Measurements from ENCODE around the gene ACOT2. TPM values are rescaled to one million over a fixed set of nuclear protein-coding genes. Genes with fewer than 3 reads are reported as not detected.
"Not testable (repeated sequence)": the region's sequence is repeated elsewhere in the genome, so short reads cannot be mapped to it uniquely, and the experiment has no call there.

Gene ACOT2, protein sequence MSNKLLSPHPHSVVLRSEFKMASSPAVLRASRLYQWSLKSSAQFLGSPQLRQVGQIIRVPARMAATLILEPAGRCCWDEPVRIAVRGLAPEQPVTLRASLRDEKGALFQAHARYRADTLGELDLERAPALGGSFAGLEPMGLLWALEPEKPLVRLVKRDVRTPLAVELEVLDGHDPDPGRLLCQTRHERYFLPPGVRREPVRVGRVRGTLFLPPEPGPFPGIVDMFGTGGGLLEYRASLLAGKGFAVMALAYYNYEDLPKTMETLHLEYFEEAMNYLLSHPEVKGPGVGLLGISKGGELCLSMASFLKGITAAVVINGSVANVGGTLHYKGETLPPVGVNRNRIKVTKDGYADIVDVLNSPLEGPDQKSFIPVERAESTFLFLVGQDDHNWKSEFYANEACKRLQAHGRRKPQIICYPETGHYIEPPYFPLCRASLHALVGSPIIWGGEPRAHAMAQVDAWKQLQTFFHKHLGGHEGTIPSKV
- polyA plus RNA-seq (ENCODE audit: insufficient read depth in 1 of 5, insufficient read length in 5 of 5, low replicate concordance in 1 of 5): 10 to 100 TPM; 24.4 to 28.9 (median 26.3) TPM
- long read RNA-seq, donor 1, transcript ACOT2-201 (3 exons, 1,774 nt): major isoform, 12 of 23 reads
- long read RNA-seq, donor 1, partial matches to known transcripts: 11 of 23 reads
- long read RNA-seq, donor 1, other reads (novel, unspliced or antisense): 0 of 23 reads
- long read RNA-seq, donor 2, transcript ACOT2-201 (3 exons, 1,774 nt): major isoform, 6 of 6 reads
- long read RNA-seq, donor 2, partial matches to known transcripts: 0 of 6 reads
- long read RNA-seq, donor 2, other reads (novel, unspliced or antisense): 0 of 6 reads
- long read RNA-seq, donor 3, transcript ACOT2-201 (3 exons, 1,774 nt): major isoform, 8 of 8 reads
- long read RNA-seq, donor 3, partial matches to known transcripts: 0 of 8 reads
- long read RNA-seq, donor 3, other reads (novel, unspliced or antisense): 0 of 8 reads
- long read RNA-seq, donor 4, transcript ACOT2-201 (3 exons, 1,774 nt): major isoform, 9 of 17 reads
- long read RNA-seq, donor 4, partial matches to known transcripts: 8 of 17 reads
- long read RNA-seq, donor 4, other reads (novel, unspliced or antisense): 0 of 17 reads
- long read RNA-seq, donor 5, transcript ACOT2-201 (3 exons, 1,774 nt): major isoform, 14 of 14 reads
- long read RNA-seq, donor 5, partial matches to known transcripts: 0 of 14 reads
- long read RNA-seq, donor 5, other reads (novel, unspliced or antisense): 0 of 14 reads
- long read RNA-seq, donor 6, transcript ACOT2-201 (3 exons, 1,774 nt): major isoform, 19 of 25 reads
- long read RNA-seq, donor 6, partial matches to known transcripts: 6 of 25 reads
- long read RNA-seq, donor 6, other reads (novel, unspliced or antisense): 0 of 25 reads
- long read RNA-seq, donor 7, transcript ACOT2-201 (3 exons, 1,774 nt): major isoform, 5 of 5 reads
- long read RNA-seq, donor 7, partial matches to known transcripts: 0 of 5 reads
- long read RNA-seq, donor 7, other reads (novel, unspliced or antisense): 0 of 5 reads
- long read RNA-seq, donor 8, transcript ACOT2-201 (3 exons, 1,774 nt): major isoform, 5 of 14 reads
- long read RNA-seq, donor 8, partial matches to known transcripts: 9 of 14 reads
- long read RNA-seq, donor 8, other reads (novel, unspliced or antisense): 0 of 14 reads

GRCh38 chr14:73569185-73569958, at the start of gene ACOT2:
Gene ACOT2 (plus strand): TSS chr14:73569213. CDS start chr14:73569241, 28 bp downstream.
- peak; percentile 85 to 88 for DNase-seq

DNA sequence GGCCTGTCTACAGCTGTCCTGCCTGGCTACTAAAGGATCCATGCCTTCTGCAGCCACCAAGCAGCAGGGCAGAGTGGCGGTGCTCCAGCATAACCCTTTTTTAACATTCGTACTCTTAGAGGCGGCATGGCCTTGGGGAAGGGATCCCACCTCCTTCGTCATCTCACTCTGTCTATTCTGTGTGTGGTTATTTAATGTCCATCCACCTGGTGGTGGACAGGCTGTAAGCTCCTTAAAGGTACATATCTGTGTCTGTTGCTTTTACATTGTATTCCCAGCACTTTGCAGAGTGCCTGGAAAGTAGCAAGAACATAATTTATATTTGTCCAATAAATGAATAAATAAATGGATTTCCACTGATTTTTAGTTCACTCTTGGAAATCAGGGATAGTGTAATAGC, 47.8 kb upstream of the ACOT2 start:
- no peak for DNase-seq

DNA sequence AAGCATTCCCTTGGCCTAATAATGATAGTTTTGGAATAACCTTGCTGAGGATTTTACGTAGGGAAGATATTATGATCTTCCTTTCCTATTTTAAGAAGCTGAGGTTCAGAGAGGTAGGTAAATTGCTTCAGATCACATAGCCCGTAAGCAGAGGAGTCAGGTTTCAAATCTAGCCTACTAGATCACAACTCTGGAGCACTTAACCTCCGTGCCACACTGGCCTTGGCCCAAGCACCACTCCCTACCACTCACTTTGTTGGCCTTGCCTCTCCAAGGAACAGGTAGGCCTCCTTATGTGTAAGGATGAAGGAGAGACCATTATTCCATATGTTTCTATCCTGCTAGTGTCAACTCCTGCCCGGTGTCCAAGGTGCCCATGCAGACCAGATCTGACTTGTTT, 44.5 kb upstream of the ACOT2 start:
- DNase-seq: no peak

- DNase-seq: no peak
These were observed 42.7 kb upstream of the ACOT2 start for GRCh38 chr14:73526036-73526984.

GRCh38 chr14:73529356-73529755, 39.7 kb upstream of the ACOT2 start:
- not testable (repeated sequence) for DNase-seq

GRCh38 chr14:73531971-73532370, 37.0 kb upstream of the ACOT2 start:
- not testable (repeated sequence) for DNase-seq

DNA sequence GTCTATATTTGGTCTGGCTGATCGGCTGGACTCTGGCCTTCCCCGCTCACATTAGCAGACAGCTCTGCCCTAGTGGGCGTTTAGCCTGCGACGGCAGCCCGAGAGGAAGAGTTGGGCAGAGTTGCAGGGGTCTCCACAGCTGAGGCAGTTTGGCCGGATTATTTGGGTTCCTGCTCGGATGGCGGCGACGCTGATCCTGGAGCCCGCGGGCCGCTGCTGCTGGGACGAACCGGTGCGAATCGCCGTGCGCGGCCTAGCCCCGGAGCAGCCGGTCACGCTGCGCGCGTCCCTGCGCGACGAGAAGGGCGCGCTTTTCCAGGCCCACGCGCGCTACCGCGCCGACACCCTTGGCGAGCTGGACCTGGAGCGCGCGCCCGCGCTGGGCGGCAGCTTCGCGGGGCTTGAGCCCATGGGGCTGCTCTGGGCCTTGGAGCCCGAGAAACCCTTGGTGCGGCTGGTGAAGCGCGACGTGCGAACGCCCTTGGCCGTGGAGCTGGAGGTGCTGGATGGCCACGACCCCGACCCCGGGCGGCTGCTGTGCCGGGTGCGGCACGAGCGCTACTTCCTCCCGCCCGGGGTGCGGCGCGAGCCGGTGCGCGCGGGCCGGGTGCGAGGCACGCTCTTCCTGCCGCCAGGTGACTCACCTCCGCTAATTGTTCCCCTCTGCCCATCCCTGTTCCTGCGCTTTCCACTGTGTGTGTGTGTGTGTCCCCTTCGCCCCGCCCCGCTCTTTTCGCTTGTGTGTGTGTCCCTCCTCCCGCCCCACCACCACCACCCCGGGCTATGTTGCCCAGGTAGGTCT, 31.6 kb upstream of the ACOT2 start:
- DNase-seq: peak; percentile 2 to 36

DNA sequence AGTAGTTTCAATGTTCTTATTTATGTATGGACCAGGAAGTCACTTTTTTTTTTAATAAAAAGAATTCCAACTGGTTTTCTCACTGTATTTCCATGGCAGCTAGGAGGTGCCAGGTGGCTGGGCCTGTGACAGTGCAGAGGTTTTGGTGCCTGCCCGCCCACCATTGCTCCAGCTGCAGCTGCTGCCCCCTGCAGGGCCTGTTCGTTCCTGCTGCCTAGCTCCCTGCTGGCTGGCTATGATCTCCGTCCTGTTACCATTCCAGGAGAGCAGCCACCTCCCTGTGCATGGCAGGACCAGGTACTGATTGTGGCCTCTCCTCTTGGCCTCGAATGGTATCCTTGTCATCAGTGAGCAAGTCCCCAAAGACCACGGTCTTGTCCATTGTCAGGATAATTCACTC, 30.0 kb upstream of the ACOT2 start:
- DNase-seq: not testable (repeated sequence)

- not testable (repeated sequence) for DNase-seq
These were observed 26.1 kb upstream of the ACOT2 start for GRCh38 chr14:73542961-73543360.

GRCh38 chr14:73545353-73545752, 23.7 kb upstream of the ACOT2 start:
- DNase-seq: not testable (repeated sequence)

DNA sequence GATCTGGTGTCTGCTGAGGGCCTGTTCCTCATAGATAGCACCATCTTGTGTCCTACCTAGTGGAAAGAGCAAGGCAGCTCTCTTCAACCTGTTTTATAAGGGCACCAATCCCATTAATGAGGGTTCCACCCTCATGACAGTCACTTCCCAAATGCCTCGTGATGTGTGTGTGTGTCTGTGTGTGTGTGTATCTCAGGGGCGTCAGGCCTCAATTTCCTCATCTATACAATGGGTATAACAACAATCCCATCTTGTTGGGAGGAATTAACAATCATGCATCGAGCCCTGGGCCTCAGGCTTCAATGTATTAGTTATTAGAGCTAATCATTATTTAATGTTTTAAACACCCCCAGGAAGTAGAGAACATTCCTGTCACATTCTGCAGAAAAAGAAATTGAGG, 19.9 kb upstream of the ACOT2 start:
- DNase-seq: not testable (repeated sequence)

- not testable (repeated sequence) for DNase-seq
These were observed 19.0 kb upstream of the ACOT2 start for GRCh38 chr14:73549889-73550524.

DNA sequence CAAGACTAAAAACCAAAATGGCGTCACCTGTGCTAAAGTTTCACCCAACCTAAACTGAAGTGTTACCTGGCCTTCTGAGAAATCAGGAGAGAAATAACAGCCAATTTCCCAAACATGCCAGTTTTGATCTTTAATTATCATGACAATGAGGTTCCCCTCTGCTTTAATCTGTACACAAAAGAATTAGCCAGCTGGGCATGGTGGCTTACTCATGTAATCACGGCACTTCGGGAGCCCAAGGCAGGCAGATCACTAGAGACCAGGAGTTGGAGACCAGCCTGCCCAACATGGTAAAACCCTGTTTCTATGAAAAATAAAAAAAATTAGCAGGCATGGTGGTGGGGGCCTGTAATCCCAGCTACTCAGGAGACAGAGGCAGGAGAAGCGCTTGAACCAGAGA, 15.2 kb upstream of the ACOT2 start:
- DNase-seq: no peak

DNA sequence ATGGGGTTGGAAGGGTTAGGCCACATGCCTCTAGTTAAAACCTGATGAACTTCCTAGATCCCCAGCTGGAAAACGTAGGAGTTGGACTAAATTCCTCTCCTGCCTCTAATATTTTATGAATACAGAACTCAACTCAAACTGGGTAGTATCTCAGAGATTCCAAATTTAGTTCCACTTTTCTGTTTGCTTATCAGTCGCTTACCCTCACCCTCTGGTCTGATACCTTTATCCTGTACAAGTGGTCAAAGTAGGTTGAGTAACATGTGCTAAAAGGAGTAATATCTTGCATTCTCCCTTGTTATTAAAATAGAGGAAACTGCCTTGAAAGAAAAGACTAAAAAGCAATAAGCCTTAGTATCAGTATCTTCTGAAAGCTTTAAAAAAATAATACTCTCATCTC, 11.8 kb upstream of the ACOT2 start:
- not testable (repeated sequence) for DNase-seq

GRCh38 chr14:73558238-73558637, 10.8 kb upstream of the ACOT2 start:
- not testable (repeated sequence) for DNase-seq

DNA sequence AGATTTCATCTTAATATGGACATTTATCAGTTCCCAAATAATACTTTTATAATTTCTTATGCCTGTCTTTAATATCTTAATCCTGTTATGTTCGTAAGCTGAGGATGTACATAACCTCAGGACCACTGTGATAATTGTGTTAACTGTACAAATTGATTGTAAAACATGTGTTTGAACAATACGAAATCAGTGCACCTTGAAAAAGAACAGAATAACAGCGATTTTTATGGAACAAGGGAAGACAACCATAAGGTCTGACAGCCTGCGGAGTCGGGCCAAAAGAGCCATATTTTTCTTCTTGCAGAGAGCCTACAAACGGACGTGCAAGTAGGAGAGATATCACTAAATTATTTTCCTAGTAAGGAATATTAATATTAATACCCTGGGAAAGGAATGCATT, 6.8 kb upstream of the ACOT2 start:
- DNase-seq: not testable (repeated sequence)

- not testable (repeated sequence) for DNase-seq
These were observed 6.3 kb upstream of the ACOT2 start for GRCh38 chr14:73562696-73563095.
